B cell (primary cell): ENCODE measurements around the gene OR2AT4.
"Not testable (repeated sequence)": the region's sequence is repeated elsewhere in the genome, so short reads cannot be mapped to it uniquely, and the experiment has no call there.

Experiments
- EZH2 ChIP-seq: IDR thresholded peaks from 2 replicates; pipeline ENCODE4 v1.6.1; 2012; ENCODE audit warnings: borderline replicate concordance, low read depth, mild to moderate bottlenecking, moderate library complexity, low read length; ENCODE audit not compliant: insufficient read depth, poor library complexity, severe bottlenecking
- TF ChIP-seq, protein P1 (sequence below): fragments of 200-600 bp; IDR thresholded peaks from one replicate; pipeline ENCODE4 v1.8.0; 2022; ENCODE audit warnings: antibody characterized with exemption, mild to moderate bottlenecking

DNA sequence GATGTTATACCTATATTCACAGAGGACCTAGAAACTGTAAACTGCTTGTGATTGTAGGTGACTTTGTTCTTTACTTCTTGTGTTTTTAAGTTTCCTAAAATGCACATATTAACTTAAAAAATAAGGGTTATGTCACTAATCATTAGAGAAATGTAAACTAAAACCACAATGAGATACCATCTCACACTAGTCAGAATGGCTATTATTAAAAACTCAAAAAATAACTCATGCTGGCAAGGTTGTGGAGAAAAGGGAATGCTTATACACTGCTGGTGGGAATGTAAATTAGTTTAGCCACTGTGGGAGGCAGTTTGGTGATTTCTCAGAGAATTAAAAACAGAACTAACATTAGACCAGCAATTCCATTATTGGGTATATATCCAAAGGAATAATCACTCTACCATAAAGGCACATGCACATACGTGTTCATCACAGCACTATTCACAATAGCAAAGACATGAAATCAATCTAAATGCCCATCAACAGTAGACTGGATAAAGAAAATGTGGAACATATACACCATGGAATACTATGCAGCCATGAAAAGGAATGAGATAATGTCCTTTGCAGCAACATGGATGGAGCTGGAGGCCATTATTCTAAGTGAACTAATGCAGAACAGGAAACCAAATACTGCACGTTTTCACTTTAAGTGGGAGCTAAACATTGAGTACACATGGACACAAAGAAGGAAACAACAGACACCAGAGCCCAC, 9.4 kb upstream of the OR2AT4 start:
- TF ChIP-seq EZH2 = not testable (repeated sequence)
- TF ChIP-seq, protein P1, sequence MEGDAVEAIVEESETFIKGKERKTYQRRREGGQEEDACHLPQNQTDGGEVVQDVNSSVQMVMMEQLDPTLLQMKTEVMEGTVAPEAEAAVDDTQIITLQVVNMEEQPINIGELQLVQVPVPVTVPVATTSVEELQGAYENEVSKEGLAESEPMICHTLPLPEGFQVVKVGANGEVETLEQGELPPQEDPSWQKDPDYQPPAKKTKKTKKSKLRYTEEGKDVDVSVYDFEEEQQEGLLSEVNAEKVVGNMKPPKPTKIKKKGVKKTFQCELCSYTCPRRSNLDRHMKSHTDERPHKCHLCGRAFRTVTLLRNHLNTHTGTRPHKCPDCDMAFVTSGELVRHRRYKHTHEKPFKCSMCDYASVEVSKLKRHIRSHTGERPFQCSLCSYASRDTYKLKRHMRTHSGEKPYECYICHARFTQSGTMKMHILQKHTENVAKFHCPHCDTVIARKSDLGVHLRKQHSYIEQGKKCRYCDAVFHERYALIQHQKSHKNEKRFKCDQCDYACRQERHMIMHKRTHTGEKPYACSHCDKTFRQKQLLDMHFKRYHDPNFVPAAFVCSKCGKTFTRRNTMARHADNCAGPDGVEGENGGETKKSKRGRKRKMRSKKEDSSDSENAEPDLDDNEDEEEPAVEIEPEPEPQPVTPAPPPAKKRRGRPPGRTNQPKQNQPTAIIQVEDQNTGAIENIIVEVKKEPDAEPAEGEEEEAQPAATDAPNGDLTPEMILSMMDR = not testable (repeated sequence)
